LNCaP clone FGC (cell line): ENCODE results near the gene SAMD7.

Source experiments
- DNase-seq: peaks from one replicate; pipeline ENCODE4 v3.0.0-alpha.2; 2011; ENCODE audit warnings: low read depth
- H3K4me3 ChIP-seq: 2 replicates; pipeline ENCODE4 v1.5.1; 2011; ENCODE audit warnings: mild to moderate bottlenecking, low read depth, low read length, control low read depth
- CTCF ChIP-seq: IDR thresholded peaks from 2 replicates; pipeline ENCODE4 v1.5.1; 2012; ENCODE audit warnings: mild to moderate bottlenecking; ENCODE audit not compliant: control insufficient read depth, insufficient read depth; ENCODE audit errors: extremely low read depth

SAMD7 gene

GRCh38 chr3:169907476-169907875 lies 3.9 kb upstream of the SAMD7 start:
- no peak overlapping the region for H3K4me3 ChIP-seq
- no peak for TF ChIP-seq CTCF
- no peak for DNase-seq

GRCh38 chr3:169907944-169908343 lies 3.4 kb upstream of the SAMD7 start:
- no peak for TF ChIP-seq CTCF
- DNase-seq: no peak
- H3K4me3 ChIP-seq: no peak overlapping the region

- no peak for TF ChIP-seq CTCF
- no peak overlapping the region for H3K4me3 ChIP-seq
- no peak for DNase-seq
Measured at GRCh38 chr3:169913323-169913722, 2.0 kb downstream of the SAMD7 start.

- no peak overlapping the region for H3K4me3 ChIP-seq
- no peak for DNase-seq
- no peak for TF ChIP-seq CTCF
Measured at GRCh38 chr3:169914321-169914720, 2.9 kb downstream of the SAMD7 start.

GRCh38 chr3:169923189-169923588 lies 11.8 kb downstream of the SAMD7 start:
- peak; percentile 76 for DNase-seq
- TF ChIP-seq CTCF: no peak
- no peak overlapping the region for H3K4me3 ChIP-seq

GRCh38 chr3:169923831-169924230 lies 12.5 kb downstream of the SAMD7 start:
- no peak for DNase-seq
- no peak overlapping the region for H3K4me3 ChIP-seq
- no peak for TF ChIP-seq CTCF

- no peak for DNase-seq
- H3K4me3 ChIP-seq: no peak overlapping the region
- TF ChIP-seq CTCF: peak; percentile 59
Measured at GRCh38 chr3:169929830-169930519, 18.6 kb downstream of the SAMD7 start.
